Mucosa of stomach (tissue), 1 donor: ENCODE results near the gene NSRP1.
"Not testable (repeated sequence)": the region's sequence is repeated elsewhere in the genome, so short reads cannot be mapped to it uniquely, and the experiment has no call there.

Experiments used
- H3K27me3 ChIP-seq: one replicate; pipeline ENCODE4 v1.7.0; 2013; ENCODE audit warnings: mild to moderate bottlenecking, low read length; ENCODE audit not compliant: control insufficient read depth, insufficient read depth
- H3K36me3 ChIP-seq: one replicate; pipeline ENCODE4 v1.7.0; 2013; ENCODE audit warnings: low read length; ENCODE audit not compliant: control insufficient read depth, insufficient read depth
- H3K4me1 ChIP-seq: one replicate; pipeline ENCODE4 v1.7.0; 2013; ENCODE audit warnings: mild to moderate bottlenecking, low read length; ENCODE audit not compliant: control insufficient read depth, insufficient read depth
- H3K4me3 ChIP-seq: one replicate; pipeline ENCODE4 v1.7.0; 2013; ENCODE audit warnings: low read length
- H3K9ac ChIP-seq: one replicate; pipeline ENCODE4 v1.7.0; 2013; ENCODE audit warnings: mild to moderate bottlenecking, low read length, moderate library complexity
- H3K9me3 ChIP-seq: one replicate; pipeline ENCODE4 v1.7.0; 2013; ENCODE audit warnings: mild to moderate bottlenecking, low read length, moderate library complexity; ENCODE audit not compliant: control insufficient read depth
- donor health status: Pancreatic carcinoma.

NSRP1 gene

GRCh38 chr17:30226878-30227277 lies 110.3 kb downstream of the NSRP1 start:
- H3K27me3 ChIP-seq = peaks cover 6% of the 10 kb centered on the region
- H3K4me3 ChIP-seq = no peak overlapping the region
- no peaks in the 10 kb centered on the region for H3K4me1 ChIP-seq
- no peaks in the 10 kb centered on the region for H3K9me3 ChIP-seq
- no peaks in the 10 kb centered on the region for H3K36me3 ChIP-seq
- H3K9ac ChIP-seq = no peak overlapping the region

DNA sequence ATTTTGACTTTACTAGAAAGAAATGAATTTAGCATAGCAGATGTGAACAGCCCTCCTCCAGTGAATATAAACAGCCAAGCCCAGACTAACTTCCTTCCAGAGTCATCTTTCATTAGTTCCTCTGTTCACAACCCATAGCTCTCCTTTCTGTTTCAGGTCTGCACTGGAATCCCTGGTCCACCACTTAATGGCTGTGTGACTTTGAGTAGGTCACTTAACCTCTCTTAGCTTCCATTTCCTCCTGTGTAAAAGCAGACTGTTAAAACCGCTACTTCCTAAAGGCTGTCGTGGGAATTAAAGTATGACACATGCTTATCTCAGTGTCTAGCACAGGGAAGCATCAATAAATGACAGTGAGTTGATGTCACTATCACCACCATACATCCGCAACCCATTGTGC lies 111.4 kb downstream of the NSRP1 start:
- Histone ChIP-seq H3K36me3 (no peaks in the 10 kb centered on the region), H3K4me1 (no peaks in the 10 kb centered on the region), H3K4me3 (no peak overlapping the region), H3K9ac (no peak overlapping the region), H3K27me3 (peaks cover 10% of the 10 kb centered on the region), H3K9me3 (no peaks in the 10 kb centered on the region)

GRCh38 chr17:30229012-30229411 lies 112.4 kb downstream of the NSRP1 start:
- H3K27me3 ChIP-seq = peaks cover 19% of the 10 kb centered on the region
- H3K9me3 ChIP-seq = no peaks in the 10 kb centered on the region
- no peaks in the 10 kb centered on the region for H3K4me1 ChIP-seq
- no peak overlapping the region for H3K4me3 ChIP-seq
- no peak overlapping the region for H3K9ac ChIP-seq
- H3K36me3 ChIP-seq = no peaks in the 10 kb centered on the region

- H3K27me3 ChIP-seq = peaks cover 28% of the 10 kb centered on the region
- not testable (repeated sequence) for H3K9me3 ChIP-seq, H3K9ac ChIP-seq, H3K4me1 ChIP-seq, H3K36me3 ChIP-seq, H3K4me3 ChIP-seq
These were observed 113.4 kb downstream of the NSRP1 start for GRCh38 chr17:30230009-30230408.

GRCh38 chr17:30230596-30231125 lies 114.0 kb downstream of the NSRP1 start:
- H3K4me3 ChIP-seq = no peak overlapping the region
- no peaks in the 10 kb centered on the region for H3K9me3 ChIP-seq

DNA sequence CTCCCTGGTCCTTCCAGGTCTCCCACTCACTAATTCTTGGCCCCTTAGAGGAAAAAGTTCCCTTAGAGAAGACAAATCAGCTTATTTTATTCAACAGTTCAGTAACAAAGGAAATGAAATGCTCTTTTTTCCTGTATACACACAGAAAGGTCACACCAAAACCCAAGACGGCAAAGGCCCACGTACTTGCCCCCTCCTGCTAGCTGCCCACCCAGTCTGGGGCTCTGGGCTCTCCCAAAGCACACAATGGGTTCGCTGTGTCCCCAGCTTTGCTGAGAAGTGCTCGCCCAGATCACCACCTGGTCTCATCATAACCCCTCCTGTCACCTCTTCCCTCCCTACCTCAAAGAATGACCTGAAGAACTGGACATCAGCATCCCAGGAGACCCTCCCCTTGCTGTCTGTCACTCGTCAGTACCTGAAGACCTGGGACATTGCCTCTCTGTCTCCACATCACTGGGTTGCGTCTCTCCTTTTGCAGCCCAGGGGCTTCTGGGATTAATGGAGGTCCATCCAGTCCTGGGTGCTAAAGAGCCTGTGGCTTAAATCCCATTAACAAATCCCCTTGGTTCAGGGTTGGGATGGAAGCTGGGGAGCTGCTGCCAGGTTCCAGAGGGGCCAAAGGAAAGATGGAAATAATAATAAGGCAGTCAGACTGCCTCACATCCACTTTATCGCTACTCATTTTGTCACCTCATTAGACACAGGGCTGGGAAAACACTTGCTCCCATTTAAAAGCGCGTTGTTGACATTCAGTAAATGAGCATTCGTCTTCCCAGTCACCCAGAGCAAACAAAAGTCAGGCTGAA lies 115.6 kb downstream of the NSRP1 start:
- H3K27me3 ChIP-seq = peaks cover 41% of the 10 kb centered on the region
- peaks cover 21% of the 10 kb centered on the region for H3K4me1 ChIP-seq
- H3K9me3 ChIP-seq = no peaks in the 10 kb centered on the region
- H3K9ac ChIP-seq = no peak overlapping the region
- H3K4me3 ChIP-seq = no peak overlapping the region
- H3K36me3 ChIP-seq = no peaks in the 10 kb centered on the region

More at GRCh38 chr17:30230596-30231125, 114.0 kb downstream of the NSRP1 start:
- no peaks in the 10 kb centered on the region for H3K36me3 ChIP-seq
- peaks cover 29% of the 10 kb centered on the region for H3K27me3 ChIP-seq
- no peak overlapping the region for H3K9ac ChIP-seq
- H3K4me1 ChIP-seq = peaks cover 9% of the 10 kb centered on the region

DNA sequence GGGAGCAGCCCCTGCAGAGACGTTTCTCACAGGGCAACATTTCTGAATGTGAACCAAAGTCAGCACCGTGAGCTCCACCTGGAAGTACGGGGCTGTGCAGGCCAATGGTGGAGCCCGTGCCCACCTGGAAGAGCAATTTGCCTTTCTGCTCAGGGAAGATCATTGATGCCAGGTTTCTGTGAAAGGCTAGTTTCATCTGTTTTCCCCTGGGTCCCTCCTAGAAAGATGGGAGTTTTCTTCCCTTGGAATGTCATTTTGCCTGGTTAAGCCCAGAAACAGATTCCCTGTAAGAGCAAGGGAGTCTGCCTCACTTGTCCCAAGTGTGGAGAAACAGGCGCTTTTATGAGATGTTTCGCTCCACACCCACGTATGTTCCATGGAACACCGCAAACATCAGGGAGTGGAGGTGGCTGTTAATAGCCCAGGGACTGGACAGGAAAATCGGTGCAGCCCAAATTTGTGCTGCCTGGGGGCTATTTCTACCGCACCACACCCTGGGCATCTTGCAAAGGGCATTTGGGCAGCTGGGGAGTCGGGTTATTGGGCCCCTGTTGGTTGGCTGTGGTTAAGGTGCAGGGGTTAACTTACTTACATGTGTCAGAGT lies 116.3 kb downstream of the NSRP1 start:
- peaks cover 28% of the 10 kb centered on the region for H3K4me1 ChIP-seq
- no peaks in the 10 kb centered on the region for H3K36me3 ChIP-seq
- no peak overlapping the region for H3K4me3 ChIP-seq
- H3K9me3 ChIP-seq = no peaks in the 10 kb centered on the region
- H3K9ac ChIP-seq = no peak overlapping the region
- peaks cover 49% of the 10 kb centered on the region for H3K27me3 ChIP-seq

GRCh38 chr17:30234296-30234695 lies 117.7 kb downstream of the NSRP1 start:
- no peak overlapping the region for H3K9ac ChIP-seq
- peaks cover 34% of the 10 kb centered on the region for H3K4me1 ChIP-seq
- H3K9me3 ChIP-seq = no peaks in the 10 kb centered on the region
- no peaks in the 10 kb centered on the region for H3K36me3 ChIP-seq
- peaks cover 62% of the 10 kb centered on the region for H3K27me3 ChIP-seq
- no peak overlapping the region for H3K4me3 ChIP-seq

- Histone ChIP-seq H3K9ac (no peak overlapping the region), H3K9me3 (no peaks in the 10 kb centered on the region), H3K4me3 (peak overlapping the region; percentile 25), H3K36me3 (no peaks in the 10 kb centered on the region), H3K27me3 (peaks cover 68% of the 10 kb centered on the region), H3K4me1 (peaks cover 34% of the 10 kb centered on the region)
These were observed 118.3 kb downstream of the NSRP1 start for GRCh38 chr17:30234964-30235363.

GRCh38 chr17:30235386-30236296 lies 119.0 kb downstream of the NSRP1 start, which contains the start of gene SLC6A4:
Gene SLC6A4 (minus strand): TSS chr17:30235697. CDS start chr17:30221958, 13,739 bp downstream.
- Histone ChIP-seq H3K9me3 (no peaks in the 10 kb centered on the region), H3K36me3 (no peaks in the 10 kb centered on the region), H3K4me3 (peak within 1 kb of the TSS; percentile 25), H3K4me1 (peaks cover 34% of the 10 kb centered on the region), H3K27me3 (peaks cover 68% of the 10 kb centered on the region), H3K9ac (no peak within 1 kb of the TSS)
